Endothelial cell of umbilical vein (primary cell): Measurements from ENCODE around the gene ZDHHC14. TPM values are rescaled to one million over a fixed set of nuclear protein-coding genes. Genes with fewer than 3 reads are reported as not detected.
A peak's percentile ranks its signal among the peaks of the same experiment; 100 is the strongest.

Experiments used
- BruUV-seq: library from RNA; stranded (reverse); fragments of 400-500 nt; replicated peaks from 2 replicates; lab custom pipeline; 2021; lab: Mats Ljungman, UMichigan
- CTCF ChIA-PET: fragments of 300-600, 350-600 bp; sonication (Branson Sonifier 250); formaldehyde crosslinking; loops from one replicate; lab custom pipeline; 2021; ENCODE audit warnings: antibody characterized with exemption, inconsistent platforms; lab: Charles Lee
- POLR2A ChIA-PET: fragments of 300-600, 350-600 bp; sonication (Branson Sonifier 250); formaldehyde crosslinking; loops from one replicate; lab custom pipeline; 2021; ENCODE audit warnings: antibody characterized with exemption, inconsistent platforms; lab: Charles Lee
- DNase-seq: peaks from one replicate; pipeline ENCODE4 v3.0.0-alpha.2; 2011; ENCODE audit warnings: low read depth, low spot score
- FAIRE-seq: peaks from 2 replicates; lab custom pipeline; 2011; peaks lifted over from hg19 to GRCh38; lab: Jason Lieb, UNC
- H2AFZ ChIP-seq: 2 replicates; pipeline ENCODE4 v1.6.0; 2012; ENCODE audit warnings: low read depth, low read length, control low read depth, inconsistent platforms
- H3K27ac ChIP-seq: 2 replicates; pipeline ENCODE4 v1.5.1; 2011; ENCODE audit warnings: low read depth, mild to moderate bottlenecking, control low read depth, low read length, moderate library complexity; ENCODE audit not compliant: insufficient read depth
- H3K27me3 ChIP-seq, 2 experiments: 2 replicates each; pipeline versions ENCODE4 v1.6.0 to v1.6.1; 2011; ENCODE audit warnings: low read length in 2 of 2, mixed read lengths in 1 of 2; ENCODE audit not compliant: control insufficient read depth in 2 of 2, insufficient read depth in 2 of 2
- H3K36me3 ChIP-seq, 2 experiments: 2 replicates in 1 of 2; 3 replicates in 1 of 2; pipeline ENCODE4 v1.5.1; 2011; ENCODE audit warnings: low read length in 2 of 2, mild to moderate bottlenecking in 1 of 2, moderate library complexity in 1 of 2; ENCODE audit not compliant: control insufficient read depth in 2 of 2, insufficient read depth in 2 of 2; ENCODE audit errors: extremely low read depth in 1 of 2
- H3K4me1 ChIP-seq: 3 replicates; pipeline ENCODE4 v1.5.1; 2011; ENCODE audit warnings: mild to moderate bottlenecking, low read length; ENCODE audit not compliant: control insufficient read depth, insufficient read depth; ENCODE audit errors: extremely low read depth
- H3K4me2 ChIP-seq: 2 replicates; pipeline ENCODE4 v1.6.1; 2011; ENCODE audit warnings: low read length, control low read depth, mixed read lengths; ENCODE audit not compliant: insufficient read depth
- H3K4me3 ChIP-seq, 3 experiments: fragments of 200-600 bp in 1 of 3; sonication (generic), shearing (Covaris generic) in 1 of 3; replicated peaks in 1 of 3; 2 replicates each; pipeline ENCODE4 v1.5.1; 2011 to 2016; ENCODE audit warnings: control low read depth in 3 of 3, low read length in 3 of 3, mild to moderate bottlenecking in 2 of 3, inconsistent platforms in 1 of 3, low read depth in 1 of 3, moderate library complexity in 1 of 3; ENCODE audit not compliant: insufficient read depth in 1 of 3
- H3K79me2 ChIP-seq: 2 replicates; pipeline ENCODE4 v1.6.0; 2012; ENCODE audit warnings: low read length, inconsistent platforms; ENCODE audit not compliant: control insufficient read depth, insufficient read depth
- H3K9ac ChIP-seq: replicated peaks from 2 replicates; pipeline ENCODE3; 2011; ENCODE audit warnings: low read length, control low read depth; ENCODE audit not compliant: insufficient read depth; ENCODE audit errors: extremely low read depth
- H3K9me1 ChIP-seq: replicated peaks from 3 replicates; pipeline ENCODE4 v1.6.0; 2011; ENCODE audit warnings: mild to moderate bottlenecking, low read length; ENCODE audit not compliant: control insufficient read depth, insufficient read depth; ENCODE audit errors: extremely low read depth
- H3K9me3 ChIP-seq: replicated peaks from 2 replicates; pipeline ENCODE4 v1.5.1; 2012; ENCODE audit warnings: low read length, inconsistent platforms; ENCODE audit not compliant: control insufficient read depth, insufficient read depth
- H4K20me1 ChIP-seq: replicated peaks from 2 replicates; pipeline ENCODE3; 2011; ENCODE audit warnings: mild to moderate bottlenecking, low read length; ENCODE audit not compliant: control insufficient read depth, insufficient read depth; ENCODE audit errors: extremely low read depth
- EZH2 ChIP-seq: IDR thresholded peaks from 2 replicates; pipeline ENCODE4 v1.6.1; 2012; ENCODE audit warnings: borderline replicate concordance, low read depth, mild to moderate bottlenecking, moderate library complexity, low read length, inconsistent platforms; ENCODE audit not compliant: severe bottlenecking
- FOS ChIP-seq: IDR thresholded peaks from 2 replicates; pipeline ENCODE4 v1.6.1; 2011; ENCODE audit warnings: mild to moderate bottlenecking, low read length, moderate library complexity, borderline replicate concordance; ENCODE audit not compliant: insufficient read depth
- GATA2 ChIP-seq: IDR thresholded peaks from 2 replicates; pipeline ENCODE4 v1.7.0; 2011; ENCODE audit warnings: low read depth, mild to moderate bottlenecking, moderate library complexity, mixed read lengths, low read length; ENCODE audit not compliant: insufficient read length, insufficient read depth
- JUN ChIP-seq: IDR thresholded peaks from 2 replicates; pipeline ENCODE4 v1.6.1; 2011; ENCODE audit warnings: borderline replicate concordance, low read depth; ENCODE audit not compliant: insufficient read length, insufficient read depth
- MAX ChIP-seq: IDR thresholded peaks from 2 replicates; pipeline ENCODE4 v1.6.1; 2011; ENCODE audit not compliant: insufficient read depth, insufficient read length
- MYC ChIP-seq: IDR thresholded peaks from one replicate; pipeline ENCODE4 v1.6.1; 2011; ENCODE audit warnings: mild to moderate bottlenecking, low read depth, low read length
- POLR2A ChIP-seq: IDR thresholded peaks from 2 replicates; pipeline ENCODE4 v1.6.1; 2012; ENCODE audit warnings: low read depth, mild to moderate bottlenecking, control low read depth, low read length
- POLR2AphosphoS5 ChIP-seq: IDR thresholded peaks from 2 replicates; pipeline ENCODE4 v1.6.1; 2012; ENCODE audit warnings: low read depth, mild to moderate bottlenecking, control low read depth, low read length, moderate library complexity; ENCODE audit not compliant: insufficient read depth
- dilution Hi-C: fragments of 300-500 bp; cut with MboI; formaldehyde crosslinking; loops from one replicate; pipeline ENCODE4 v1.15.0; 2019; ENCODE audit warnings: low sequenced_read_pairs; ENCODE audit not compliant: extremely low pct_ligation_motif_present
- intact Hi-C: fragments of 100-400 bp; cut with micrococcal nuclease; formaldehyde crosslinking; loops from one replicate; pipeline ENCODE4 v1.10.0; 2022
- polyA plus RNA-seq, 4 experiments: library from polyadenylated mRNA; depleted of rRNA in 3 of 4; stranded (reverse) in 3 of 4; unstranded in 1 of 4; fragments of >200 nt; gene quantifications; 2 replicates each; pipeline versions ENCODE4 v1.2.1 to v1.2.3, GENCODE V29; 2011 to 2012; ENCODE audit warnings: missing spikeins in 1 of 4
- total RNA-seq: library from RNA; stranded (reverse); gene quantifications from 2 replicates; pipeline ENCODE4 v1.2.3, GENCODE V29; 2021
- TF ChIP-seq, protein P1 (sequence below), 2 donors: IDR thresholded peaks; 1 replicate in 1 of 2; 2 replicates in 1 of 2; pipeline ENCODE4 v1.5.1; 2011; ENCODE audit warnings: low read length in 2 of 2, mild to moderate bottlenecking in 2 of 2, moderate library complexity in 2 of 2, control low read depth in 1 of 2, inconsistent platforms in 1 of 2, low read depth in 1 of 2; ENCODE audit not compliant: insufficient read depth in 1 of 2; ENCODE audit errors: extremely low read depth in 1 of 2

The ZDHHC14 gene
- total and polyA plus RNA-seq, 2 donors (not counting 3 experiments of a cell fraction or from before 2014, with no cell fraction given): 23.0 to 25.6 TPM

- POLR2A ChIA-PET: no interaction called here
- no peaks in the 10 kb centered on the region for H4K20me1 ChIP-seq
- no peak overlapping the region for H3K4me3 ChIP-seq
- no TSS peak for BruUV-seq
- FAIRE-seq: peak; percentile 31
- no peaks in the 10 kb centered on the region for H3K79me2 ChIP-seq
- no peaks in the 10 kb centered on the region for H3K36me3 ChIP-seq
- H3K4me1 ChIP-seq: no peaks in the 10 kb centered on the region
- no peak for TF ChIP-seq JUN
- CTCF ChIA-PET: no interaction called here
- DNase-seq: no peak
- H3K9ac ChIP-seq: no peak overlapping the region
- no peak overlapping the region for H2AFZ ChIP-seq
- H3K9me1 ChIP-seq: no peaks in the 10 kb centered on the region
- H3K27ac ChIP-seq: no peak overlapping the region
- intact Hi-C loops (no loop called here), dilution Hi-C loops (no loop called here)
- no peak overlapping the region for H3K4me2 ChIP-seq
- no peaks in the 10 kb centered on the region for H3K9me3 ChIP-seq
- H3K27me3 ChIP-seq: no peaks in the 10 kb centered on the region
Measured at GRCh38 chr6:157412791-157413190, 31.8 kb downstream of the ZDHHC14 start.

GRCh38 chr6:157420497-157420896, 39.5 kb downstream of the ZDHHC14 start:
- Histone ChIP-seq H4K20me1 (no peaks in the 10 kb centered on the region), H3K79me2 (no peaks in the 10 kb centered on the region), H3K27ac (no peak overlapping the region), H3K4me1 (no peaks in the 10 kb centered on the region), H3K36me3 (no peaks in the 10 kb centered on the region), H3K9me3 (no peaks in the 10 kb centered on the region), H2AFZ (no peak overlapping the region), H3K9me1 (no peaks in the 10 kb centered on the region), H3K4me2 (no peak overlapping the region), H3K27me3 (no peaks in the 10 kb centered on the region), H3K4me3 (no peak overlapping the region), H3K9ac (no peak overlapping the region)
- dilution Hi-C loops: no loop called here
- TF ChIP-seq POLR2AphosphoS5: no peak
- TF ChIP-seq JUN: no peak
- TF ChIP-seq FOS: no peak
- TF ChIP-seq POLR2A: no peak
- no peak for TF ChIP-seq GATA2
- TF ChIP-seq, protein P1, sequence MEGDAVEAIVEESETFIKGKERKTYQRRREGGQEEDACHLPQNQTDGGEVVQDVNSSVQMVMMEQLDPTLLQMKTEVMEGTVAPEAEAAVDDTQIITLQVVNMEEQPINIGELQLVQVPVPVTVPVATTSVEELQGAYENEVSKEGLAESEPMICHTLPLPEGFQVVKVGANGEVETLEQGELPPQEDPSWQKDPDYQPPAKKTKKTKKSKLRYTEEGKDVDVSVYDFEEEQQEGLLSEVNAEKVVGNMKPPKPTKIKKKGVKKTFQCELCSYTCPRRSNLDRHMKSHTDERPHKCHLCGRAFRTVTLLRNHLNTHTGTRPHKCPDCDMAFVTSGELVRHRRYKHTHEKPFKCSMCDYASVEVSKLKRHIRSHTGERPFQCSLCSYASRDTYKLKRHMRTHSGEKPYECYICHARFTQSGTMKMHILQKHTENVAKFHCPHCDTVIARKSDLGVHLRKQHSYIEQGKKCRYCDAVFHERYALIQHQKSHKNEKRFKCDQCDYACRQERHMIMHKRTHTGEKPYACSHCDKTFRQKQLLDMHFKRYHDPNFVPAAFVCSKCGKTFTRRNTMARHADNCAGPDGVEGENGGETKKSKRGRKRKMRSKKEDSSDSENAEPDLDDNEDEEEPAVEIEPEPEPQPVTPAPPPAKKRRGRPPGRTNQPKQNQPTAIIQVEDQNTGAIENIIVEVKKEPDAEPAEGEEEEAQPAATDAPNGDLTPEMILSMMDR (IDR thresholded peaks at IDR 0.05; ENCODE audit: extremely low read depth in 1 of 2, insufficient read depth in 1 of 2, low read depth in 1 of 2, low read length in 2 of 2): no peak
- TF ChIP-seq MAX: no peak
- TF ChIP-seq MYC: no peak
- no peak for TF ChIP-seq EZH2
- POLR2A ChIA-PET: no interaction called here
- DNase-seq (no peak), FAIRE-seq (no peak)
- CTCF ChIA-PET: no interaction called here
- BruUV-seq: no TSS peak
- intact Hi-C loops: no loop called here
